ENCODE measurements around the gene PPP1R13L.

The PPP1R13L gene

GRCh38 chr19:45407091-45407375 is 2.2 kb upstream of the PPP1R13L start:
- Histone ChIP-seq H3K9me3 (ENCODE audit: control insufficient read depth, insufficient read depth, low read depth, low read length) (no peaks in the 10 kb centered on the region), H3K36me3 (ENCODE audit: control insufficient read depth in 2 of 2, insufficient read depth in 1 of 2, low read length in 2 of 2) (peaks cover 0 to 15% of the 10 kb centered on the region in 2 experiments; a peak in 2 of 3 replicates), H3K4me1 (ENCODE audit: control insufficient read depth, insufficient read depth, low read length) (0 out of 2 replicates have a peak, but pooled peaks cover 7% of the 10 kb centered on the region), H3K4me3 (ENCODE audit: low read depth, low read length) (peak overlapping the region; percentile 82), H3K27ac (ENCODE audit: extremely low read depth, low read depth, low read length) (peak overlapping the region; percentile 96; the same call in 1 of the 2 replicates)
- CTCF ChIA-PET, result interaction anchor here (1.0 kb wide), 2 partner anchors 72 to 79 kb away, joined by 4 to 6 read pairs; no protein-coding TSS in a partner anchor
- TF ChIP-seq ZFP69B (tag by site-specific recombination; IDR thresholded peaks at IDR 0.05) (no peak), ZNF211 (tag by site-specific recombination; IDR thresholded peaks at IDR 0.05; ENCODE audit: low read depth) (no peak)
- POLR2A ChIA-PET, result interaction anchor here (1.0 kb wide), 2 partner anchors 16 to 33 kb away, joined by 3 to 6 read pairs; partner anchors contain the start of gene ERCC1

DNA sequence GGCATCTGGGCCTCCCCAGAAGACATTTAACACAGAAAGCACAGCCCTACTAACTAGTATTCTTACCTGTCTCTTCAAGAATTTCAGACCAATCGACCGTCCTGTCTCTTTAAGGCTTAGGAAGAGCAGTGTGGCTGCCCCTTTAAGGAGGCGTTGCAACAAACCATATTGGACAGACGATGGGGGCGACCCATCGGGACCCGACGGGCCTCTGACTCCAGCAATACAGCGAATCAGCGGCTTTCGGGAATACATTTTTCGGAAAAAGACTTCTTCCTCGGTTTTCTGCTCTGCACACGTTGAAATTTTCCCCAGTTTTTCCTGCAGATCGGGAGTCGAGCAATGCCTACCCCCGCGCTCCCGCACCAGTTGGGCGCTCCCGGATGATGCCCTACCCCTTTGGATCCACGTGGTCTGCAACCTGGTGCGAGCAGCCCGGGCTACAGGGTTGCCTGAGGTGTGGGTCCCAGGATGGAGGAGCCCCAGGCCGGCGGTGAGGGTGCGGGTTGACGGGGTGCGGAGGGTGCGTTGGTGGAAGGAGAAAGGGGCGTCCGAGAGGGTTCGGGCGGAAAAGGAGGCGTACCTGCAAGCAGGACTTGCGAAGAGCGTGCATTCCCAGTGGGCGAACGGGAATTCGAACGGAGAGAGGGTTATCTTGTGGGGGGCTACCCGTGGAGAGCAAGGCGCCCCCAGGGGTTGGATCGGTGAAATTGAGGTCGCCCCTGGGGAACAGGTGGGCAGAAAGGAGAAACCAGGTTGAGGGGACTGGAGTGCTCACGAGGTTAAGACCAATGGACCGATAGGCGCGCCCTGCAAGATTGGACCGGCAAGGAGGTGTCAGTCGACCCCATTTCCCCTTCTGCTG is 1.6 kb upstream of the PPP1R13L start, which contains the start of gene POLR1G:
Gene POLR1G (plus strand): TSS at position 419 of the 865 bp plus-strand sequence. CDS start 53 bp downstream, at position 472.
- H3K4me1 ChIP-seq (ENCODE audit: control insufficient read depth, insufficient read depth, low read length), result 0 out of 2 replicates have a peak, but pooled peaks cover 7% of the 10 kb centered on the region
- ChIA-PET POLR2A (interaction anchor here (0.6 to 1.0 kb wide), 9 partner anchors 8 to 102 kb away, joined by 3 to 6 read pairs (median 3); partner anchors contain the start of genes ERCC1 and FOSB), CTCF (interaction anchor here (1.0 kb wide), 2 partner anchors 72 to 79 kb away, joined by 4 to 6 read pairs; no protein-coding TSS in a partner anchor)
- H3K36me3 ChIP-seq (ENCODE audit: control insufficient read depth in 2 of 2, insufficient read depth in 1 of 2, low read length in 2 of 2), result peaks cover 0 to 14% of the 10 kb centered on the region in 2 experiments; a peak in 2 of 3 replicates
- no peaks in the 10 kb centered on the region for H3K9me3 ChIP-seq (ENCODE audit: control insufficient read depth, insufficient read depth, low read depth, low read length)
- peak within 1 kb of the TSS; percentile 82 for H3K4me3 ChIP-seq (ENCODE audit: low read depth, low read length)
- peak within 1 kb of the TSS; percentile 96 for H3K27ac ChIP-seq (ENCODE audit: extremely low read depth, low read depth, low read length)
- TF ChIP-seq, protein P1, sequence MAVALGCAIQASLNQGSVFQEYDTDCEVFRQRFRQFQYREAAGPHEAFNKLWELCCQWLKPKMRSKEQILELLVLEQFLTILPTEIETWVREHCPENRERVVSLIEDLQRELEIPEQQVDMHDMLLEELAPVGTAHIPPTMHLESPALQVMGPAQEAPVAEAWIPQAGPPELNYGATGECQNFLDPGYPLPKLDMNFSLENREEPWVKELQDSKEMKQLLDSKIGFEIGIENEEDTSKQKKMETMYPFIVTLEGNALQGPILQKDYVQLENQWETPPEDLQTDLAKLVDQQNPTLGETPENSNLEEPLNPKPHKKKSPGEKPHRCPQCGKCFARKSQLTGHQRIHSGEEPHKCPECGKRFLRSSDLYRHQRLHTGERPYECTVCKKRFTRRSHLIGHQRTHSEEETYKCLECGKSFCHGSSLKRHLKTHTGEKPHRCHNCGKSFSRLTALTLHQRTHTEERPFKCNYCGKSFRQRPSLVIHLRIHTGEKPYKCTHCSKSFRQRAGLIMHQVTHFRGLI (tag by site-specific recombination; IDR thresholded peaks at IDR 0.05), result peak; percentile 81
- TF ChIP-seq PRDM1 (tag by site-specific recombination; IDR thresholded peaks at IDR 0.05), result no peak
- peak; percentile 42; the same call in 1 of the 2 replicates for TF ChIP-seq ZSCAN4 (tag by site-specific recombination; IDR thresholded peaks at IDR 0.05)
- TF ChIP-seq ZBTB6 (tag by site-specific recombination; IDR thresholded peaks at IDR 0.05), result peak; percentile 38; the same call in 1 of the 2 replicates
- TF ChIP-seq ZNF391 (tag by site-specific recombination; IDR thresholded peaks at IDR 0.05; ENCODE audit: borderline replicate concordance, low read depth), result peak; percentile 6; the same call in 1 of the 2 replicates
- no peak for TF ChIP-seq ZNF223 (tag by site-specific recombination; IDR thresholded peaks at IDR 0.05)
- TF ChIP-seq GLIS2 (tag by site-specific recombination; IDR thresholded peaks at IDR 0.05), result peak; percentile 52; the same call in 1 of the 2 replicates
- TF ChIP-seq ZNF423 (tag by site-specific recombination; IDR thresholded peaks at IDR 0.05), result 0 out of 2 replicates have a peak, but pooled peaks have one; percentile 51
- TF ChIP-seq ZNF785 (tag by site-specific recombination; IDR thresholded peaks at IDR 0.05), result 0 out of 2 replicates have a peak, but pooled peaks have one; percentile 35
- TF ChIP-seq, protein P2, sequence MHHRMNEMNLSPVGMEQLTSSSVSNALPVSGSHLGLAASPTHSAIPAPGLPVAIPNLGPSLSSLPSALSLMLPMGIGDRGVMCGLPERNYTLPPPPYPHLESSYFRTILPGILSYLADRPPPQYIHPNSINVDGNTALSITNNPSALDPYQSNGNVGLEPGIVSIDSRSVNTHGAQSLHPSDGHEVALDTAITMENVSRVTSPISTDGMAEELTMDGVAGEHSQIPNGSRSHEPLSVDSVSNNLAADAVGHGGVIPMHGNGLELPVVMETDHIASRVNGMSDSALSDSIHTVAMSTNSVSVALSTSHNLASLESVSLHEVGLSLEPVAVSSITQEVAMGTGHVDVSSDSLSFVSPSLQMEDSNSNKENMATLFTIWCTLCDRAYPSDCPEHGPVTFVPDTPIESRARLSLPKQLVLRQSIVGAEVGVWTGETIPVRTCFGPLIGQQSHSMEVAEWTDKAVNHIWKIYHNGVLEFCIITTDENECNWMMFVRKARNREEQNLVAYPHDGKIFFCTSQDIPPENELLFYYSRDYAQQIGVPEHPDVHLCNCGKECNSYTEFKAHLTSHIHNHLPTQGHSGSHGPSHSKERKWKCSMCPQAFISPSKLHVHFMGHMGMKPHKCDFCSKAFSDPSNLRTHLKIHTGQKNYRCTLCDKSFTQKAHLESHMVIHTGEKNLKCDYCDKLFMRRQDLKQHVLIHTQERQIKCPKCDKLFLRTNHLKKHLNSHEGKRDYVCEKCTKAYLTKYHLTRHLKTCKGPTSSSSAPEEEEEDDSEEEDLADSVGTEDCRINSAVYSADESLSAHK (tag by site-specific recombination; IDR thresholded peaks at IDR 0.05), result no peak
- peak; percentile 98 for TF ChIP-seq ZNF692 (tag by site-specific recombination; IDR thresholded peaks at IDR 0.05)
- TF ChIP-seq ZNF571 (tag by site-specific recombination; IDR thresholded peaks at IDR 0.05), result no peak
- no peak for TF ChIP-seq ZNF473 (tag by site-specific recombination; IDR thresholded peaks at IDR 0.05)
- TF ChIP-seq ZNF830 (tag by site-specific recombination; IDR thresholded peaks at IDR 0.05; ENCODE audit: low read depth), result no peak
- TF ChIP-seq ZBTB20 (tag by site-specific recombination; IDR thresholded peaks at IDR 0.05), result peak; percentile 80
- TF ChIP-seq SP3 (tag by site-specific recombination; IDR thresholded peaks at IDR 0.05), result peak; percentile 81
- no peak for TF ChIP-seq ZNF529 (tag by site-specific recombination; IDR thresholded peaks at IDR 0.05; ENCODE audit: insufficient replicate concordance)
- TF ChIP-seq SCRT2 (tag by site-specific recombination; IDR thresholded peaks at IDR 0.05), result peak; percentile 50
- peak; percentile 99 for TF ChIP-seq FEZF1 (tag by site-specific recombination; IDR thresholded peaks at IDR 0.05)
- TF ChIP-seq SP7 (tag by site-specific recombination; IDR thresholded peaks at IDR 0.05), result peak; percentile 43; the same call in 1 of the 2 replicates
- TF ChIP-seq ZNF184 (tag by site-specific recombination; IDR thresholded peaks at IDR 0.05), result peak; percentile 11; the same call in 1 of the 2 replicates
- TF ChIP-seq, protein P3, sequence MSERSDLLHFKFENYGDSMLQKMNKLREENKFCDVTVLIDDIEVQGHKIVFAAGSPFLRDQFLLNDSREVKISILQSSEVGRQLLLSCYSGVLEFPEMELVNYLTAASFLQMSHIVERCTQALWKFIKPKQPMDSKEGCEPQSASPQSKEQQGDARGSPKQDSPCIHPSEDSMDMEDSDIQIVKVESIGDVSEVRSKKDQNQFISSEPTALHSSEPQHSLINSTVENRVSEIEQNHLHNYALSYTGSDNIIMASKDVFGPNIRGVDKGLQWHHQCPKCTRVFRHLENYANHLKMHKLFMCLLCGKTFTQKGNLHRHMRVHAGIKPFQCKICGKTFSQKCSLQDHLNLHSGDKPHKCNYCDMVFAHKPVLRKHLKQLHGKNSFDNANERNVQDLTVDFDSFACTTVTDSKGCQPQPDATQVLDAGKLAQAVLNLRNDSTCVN (tag by site-specific recombination; optimal IDR thresholded peaks at IDR 0.05), result peak; percentile 25

Measured in HEK293 (cell line).